ENCODE data around the gene AKR1C2. TPM values are rescaled to one million over a fixed set of nuclear protein-coding genes. Genes with fewer than 3 reads are reported as not detected.

AKR1C2 gene
- total and polyA plus RNA-seq, 9 of the 15 experiments (the other 6 are each of a cell fraction or from before 2014, with no cell fraction given), result 13.8 to 74.0 (median 30.5) TPM

GRCh38 chr10:4941540-4942330 lies 61.9 kb downstream of the AKR1C2 start (continued):
- TF ChIP-seq JUND (IDR thresholded peaks at IDR 0.05; ENCODE audit: borderline replicate concordance, low read depth, low read length), result peak; percentile 70
- peak; percentile 59; the same call in 1 of the 3 replicates for TF ChIP-seq JUND (tag; IDR thresholded peaks at IDR 0.05; ENCODE audit: borderline replicate concordance, low read depth, low read length)
- peak; percentile 89 for TF ChIP-seq L3MBTL2 (IDR thresholded peaks at IDR 0.05)
- TF ChIP-seq MNT (conservative IDR thresholded peaks at IDR 0.05), result peak; percentile 56 to 80; a peak in 3 of 4 replicates
- TF ChIP-seq ZNF780A (CRISPR knock-in tag; IDR thresholded peaks at IDR 0.05), result no peak
- no peak for TF ChIP-seq HMG20A (CRISPR knock-in tag; conservative IDR thresholded peaks at IDR 0.05)
- 0 out of 2 replicates have a peak, but pooled peaks have one; percentile 22 for TF ChIP-seq ADNP (tag; IDR thresholded peaks at IDR 0.05)
- no peak for TF ChIP-seq POLR2B (IDR thresholded peaks at IDR 0.05; ENCODE audit: low read depth, partially characterized antibody)
- no peak for TF ChIP-seq ATF1 (CRISPR knock-in tag; IDR thresholded peaks at IDR 0.05)
- peak; percentile 36; the same call in 1 of the 2 replicates for TF ChIP-seq ATF1 (tag; IDR thresholded peaks at IDR 0.05)
- TF ChIP-seq CBFA2T2 (conservative IDR thresholded peaks at IDR 0.05), result peak; percentile 71
- TF ChIP-seq NR4A1 (CRISPR knock-in tag; IDR thresholded peaks at IDR 0.05), result no peak
- TF ChIP-seq NR4A1 (tag; IDR thresholded peaks at IDR 0.05), result peak; percentile 45; the same call in 1 of the 2 replicates
- peak; percentile 41 for TF ChIP-seq NFIC (IDR thresholded peaks at IDR 0.05)
- TF ChIP-seq NRF1 (conservative IDR thresholded peaks at IDR 0.05 in 1 of 2, IDR thresholded peaks at IDR 0.05 in 1 of 2), result 0 out of 4 replicates have a peak, but pooled peaks of 1 of the 2 experiments have one; percentile 14
- TF ChIP-seq, protein P1, sequence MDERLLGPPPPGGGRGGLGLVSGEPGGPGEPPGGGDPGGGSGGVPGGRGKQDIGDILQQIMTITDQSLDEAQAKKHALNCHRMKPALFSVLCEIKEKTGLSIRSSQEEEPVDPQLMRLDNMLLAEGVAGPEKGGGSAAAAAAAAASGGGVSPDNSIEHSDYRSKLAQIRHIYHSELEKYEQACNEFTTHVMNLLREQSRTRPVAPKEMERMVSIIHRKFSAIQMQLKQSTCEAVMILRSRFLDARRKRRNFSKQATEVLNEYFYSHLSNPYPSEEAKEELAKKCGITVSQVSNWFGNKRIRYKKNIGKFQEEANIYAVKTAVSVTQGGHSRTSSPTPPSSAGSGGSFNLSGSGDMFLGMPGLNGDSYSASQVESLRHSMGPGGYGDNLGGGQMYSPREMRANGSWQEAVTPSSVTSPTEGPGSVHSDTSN (CRISPR knock-in tag; IDR thresholded peaks at IDR 0.05; ENCODE audit: low read depth), result peak; percentile 43; the same call in 1 of the 2 replicates
- TF ChIP-seq, protein P1 (tag; conservative IDR thresholded peaks at IDR 0.05; ENCODE audit: low read depth), result peak; percentile 69
- 0 out of 2 replicates have a peak, but pooled peaks have one; percentile 23 for TF ChIP-seq POLR2H (tag; IDR thresholded peaks at IDR 0.05; ENCODE audit: low read depth)
- peak; percentile 50 for TF ChIP-seq BRD9 (IDR thresholded peaks at IDR 0.05; ENCODE audit: low read depth, partially characterized antibody)
- TF ChIP-seq ZNF592 (IDR thresholded peaks at IDR 0.05), result peak; percentile 93

Data from K562 (cell line).